HepG2 (cell line): ENCODE measurements around the gene GDF2. TPM values are rescaled to one million over a fixed set of nuclear protein-coding genes. Genes with fewer than 3 reads are reported as not detected.

Experiments used
- ATAC-seq: fragments of 200-7000 bp; cut with Tn5 transposase; 3 replicates; pipeline ENCODE4 v1.9.1; 2020; ENCODE audit warnings: mild to moderate bottlenecking, moderate library complexity
- BruUV-seq: library from RNA; stranded (reverse); fragments of 400-500 nt; replicated peaks from 2 replicates; lab custom pipeline; 2021; lab: Mats Ljungman, UMichigan
- CTCF ChIA-PET: fragments of 300-600 bp; formaldehyde crosslinking; extraction: SDS; loops from one replicate; lab custom pipeline; 2021; ENCODE audit warnings: low total read pairs, inconsistent platforms, low intra/inter-chr PET ratio; lab: Yijun Ruan, JAX
- POLR2A ChIA-PET: fragments of 350-600 bp; sonication (Branson Sonifier 250); formaldehyde crosslinking; loops from one replicate; lab custom pipeline; 2020; ENCODE audit warnings: antibody characterized with exemption, inconsistent platforms; lab: Yijun Ruan, JAX
- DNase-seq: peaks from one replicate; pipeline ENCODE4 v3.0.0-alpha.2; 2015; ENCODE audit warnings: low spot score
- FAIRE-seq: peaks from 3 replicates; lab custom pipeline; 2011; peaks lifted over from hg19 to GRCh38; lab: Jason Lieb, UNC
- H2AFZ ChIP-seq: one replicate; pipeline ENCODE4 v1.6.1; 2011; ENCODE audit warnings: low read length, inconsistent platforms
- H3K27ac ChIP-seq: fragments of 300-600 bp; 3 replicates; pipeline ENCODE4 v1.8.0; 2011; ENCODE audit warnings: mixed run types, mild to moderate bottlenecking, mixed read lengths, low read length, inconsistent platforms; ENCODE audit not compliant: insufficient read depth; ENCODE audit errors: extremely low read length
- H3K27me3 ChIP-seq, 2 experiments: fragments of 200-600 bp in 1 of 2; 2 replicates in 1 of 2; 3 replicates in 1 of 2; pipeline versions ENCODE4 v1.6.0 to v1.8.0; 2011; ENCODE audit warnings: low read length in 2 of 2, mild to moderate bottlenecking in 2 of 2, moderate library complexity in 2 of 2, inconsistent platforms in 1 of 2; ENCODE audit not compliant: insufficient read depth in 2 of 2, control insufficient read depth in 1 of 2
- H3K36me3 ChIP-seq, 2 experiments: fragments of 200-600 bp in 1 of 2; replicated peaks in 1 of 2; 2 replicates in 1 of 2; 3 replicates in 1 of 2; pipeline versions ENCODE4 v1.5.1 to v1.8.0; 2011; ENCODE audit warnings: low read length in 2 of 2, inconsistent platforms in 1 of 2; ENCODE audit not compliant: insufficient read depth in 2 of 2, control insufficient read depth in 1 of 2
- H3K4me1 ChIP-seq: 2 replicates; pipeline ENCODE4 v1.5.1; 2012; ENCODE audit warnings: low read length, inconsistent platforms; ENCODE audit not compliant: insufficient read depth
- H3K4me2 ChIP-seq: 2 replicates; pipeline ENCODE4 v1.6.0; 2011; ENCODE audit warnings: low read depth, low read length, inconsistent platforms
- H3K4me3 ChIP-seq, 3 experiments: fragments of 200-600 bp in 1 of 3; sonication (generic), shearing (Covaris generic) in 1 of 3; replicated peaks in 1 of 3; 2 replicates each; pipeline ENCODE4 v1.5.1; 2011 to 2016; ENCODE audit warnings: low read length in 3 of 3, inconsistent platforms in 2 of 3, low read depth in 2 of 3, mild to moderate bottlenecking in 2 of 3, control low read depth in 1 of 3, mixed read lengths in 1 of 3; ENCODE audit not compliant: insufficient read depth in 1 of 3
- H3K79me2 ChIP-seq: one replicate; pipeline ENCODE4 v1.6.1; 2011; ENCODE audit warnings: low read length, inconsistent platforms; ENCODE audit not compliant: insufficient read depth
- H3K9ac ChIP-seq: 2 replicates; pipeline ENCODE4 v1.6.0; 2011; ENCODE audit warnings: mild to moderate bottlenecking, low read depth, low read length, inconsistent platforms; ENCODE audit not compliant: insufficient read depth
- H3K9me3 ChIP-seq: 2 replicates; pipeline ENCODE4 v1.5.1; 2012; ENCODE audit warnings: mild to moderate bottlenecking, low read length
- H4K20me1 ChIP-seq: 2 replicates; pipeline ENCODE4 v1.6.0; 2011; ENCODE audit warnings: inconsistent platforms, mild to moderate bottlenecking, low read length, moderate library complexity; ENCODE audit not compliant: insufficient read depth
- EZH2 ChIP-seq: conservative IDR thresholded peaks from 2 replicates; pipeline ENCODE4 v1.6.1; 2012; ENCODE audit warnings: mild to moderate bottlenecking, low read depth, low read length, moderate library complexity
- KIAA2018 ChIP-seq: sonication (generic); formaldehyde crosslinking; IDR thresholded peaks from 2 replicates; pipeline ENCODE4 v1.5.0; 2020; ENCODE audit warnings: mild to moderate bottlenecking, missing genetic modification reagents, borderline replicate concordance
- PRMT3 ChIP-seq: sonication (generic); formaldehyde crosslinking; IDR thresholded peaks from 2 replicates; pipeline ENCODE4 v1.8.1; 2022; ENCODE audit warnings: low read depth, mild to moderate bottlenecking, moderate library complexity, missing genetic modification reagents, borderline replicate concordance
- WGBS: methylation state at CpG from one replicate; pipeline ENCODE4 v1.1.6; 2017; ENCODE audit warnings: low lambda C conversion rate; 5-methylcytosine and 5-hydroxymethylcytosine counted together
- in situ Hi-C: cut with HindIII; loops from 2 replicates; pipeline ENCODE4 v1.10.0; 2017; ENCODE audit warnings: low pct_unique_long_range_greater_than_20kb; ENCODE audit not compliant: extremely low pct_ligation_motif_present
- intact Hi-C: fragments of 100-400 bp; cut with micrococcal nuclease; formaldehyde crosslinking; loops from one replicate; pipeline ENCODE4 v1.10.0; 2022; ENCODE audit not compliant: unreplicated experiment
- polyA plus RNA-seq, 8 experiments: library from polyadenylated mRNA; depleted of rRNA in 3 of 8; stranded (reverse) in 7 of 8; unstranded in 1 of 8; fragments of >200 nt; fragmentation: Illumina TruSeq in 4 of 8; extraction: Trizol in 4 of 8; gene quantifications; 2 replicates each; pipeline versions ENCODE4 v1.2.1 to v1.2.3, GENCODE V29; 2011 to 2016; ENCODE audit warnings: low read depth in 4 of 8, missing spikeins in 1 of 8, mixed read lengths in 1 of 8; ENCODE audit not compliant: insufficient read depth in 1 of 8
- total RNA-seq, 5 experiments: library from RNA; depleted of rRNA; stranded (reverse); fragments of >200 nt; fragmentation: Illumina TruSeq; extraction: Trizol; gene quantifications; 2 replicates each; pipeline ENCODE4 v1.2.3, GENCODE V29; 2016; ENCODE audit warnings: low read depth in 1 of 5

Gene GDF2
- total and polyA plus RNA-seq, 2 of the 13 experiments (the other 11 are each of a cell fraction or from before 2014, with no cell fraction given): not detected

- no peak for TF ChIP-seq KIAA2018 (CRISPR knock-in tag)
These were observed 26.8 kb upstream of the GDF2 start (continued) for GRCh38 chr10:47295411-47295810.

- WGBS: 24% methylated on average over 12 of the region's 12 CpGs
- BruUV-seq: no TSS peak
- Histone ChIP-seq H3K79me2 (no peaks in the 10 kb centered on the region), H4K20me1 (no peaks in the 10 kb centered on the region), H3K27me3 (peaks cover 1 to 58% of the 10 kb centered on the region in 2 experiments; a peak in 3 of 5 replicates), H2AFZ (no peak overlapping the region), H3K27ac (no peak overlapping the region), H3K4me1 (no peaks in the 10 kb centered on the region), H3K4me2 (no peak overlapping the region), H3K9me3 (no peaks in the 10 kb centered on the region), H3K36me3 (no peaks in the 10 kb centered on the region), H3K4me3 (no peak overlapping the region), H3K9ac (no peak overlapping the region)
- no peak for DNase-seq
- in situ Hi-C loops (no loop called here), intact Hi-C loops (no loop called here)
- no peak for FAIRE-seq
- TF ChIP-seq PRMT3 (CRISPR knock-in tag) (no peak), EZH2 (0 out of 2 replicates have a peak, but pooled peaks have one; percentile 42)
- ChIA-PET CTCF (no interaction called here), POLR2A (no interaction called here)
- no peak for ATAC-seq
These were observed 25.9 kb upstream of the GDF2 start for GRCh38 chr10:47296156-47296894.
